Type B pancreatic cell (in vitro differentiated cells): ENCODE measurements around the gene TNFSF10. TPM values are rescaled to one million over a fixed set of nuclear protein-coding genes. Genes with fewer than 3 reads are reported as not detected.
"Not testable (repeated sequence)": the region's sequence is repeated elsewhere in the genome, so short reads cannot be mapped to it uniquely, and the experiment has no call there.

Experiments used
- DNase-seq: peaks from one replicate; pipeline ENCODE4 v3.0.0; 2021; ENCODE audit warnings: mixed read lengths; ENCODE audit not compliant: unreplicated experiment; ENCODE audit errors: extremely low spot score
- H3K27ac Mint-ChIP-seq: 2 replicates; pipeline ENCODE4 v1.8.0; 2021; ENCODE audit warnings: mild to moderate bottlenecking, mixed read lengths
- H3K27me3 Mint-ChIP-seq: 2 replicates; pipeline ENCODE4 v1.8.0; 2021; ENCODE audit warnings: mixed read lengths
- H3K36me3 Mint-ChIP-seq: 2 replicates; pipeline ENCODE4 v1.8.0; 2021; ENCODE audit warnings: mixed read lengths
- H3K4me1 Mint-ChIP-seq: one replicate; pipeline ENCODE4 v1.8.0; 2021; ENCODE audit warnings: mixed read lengths; ENCODE audit not compliant: unreplicated experiment
- H3K4me3 Mint-ChIP-seq: 2 replicates; pipeline ENCODE4 v1.8.0; 2021; ENCODE audit warnings: mild to moderate bottlenecking, mixed read lengths
- H3K9me3 Mint-ChIP-seq: 2 replicates; pipeline ENCODE4 v1.8.0; 2021; ENCODE audit warnings: mixed read lengths
- CTCF ChIP-seq: fragments of 200-600 bp; sonication (generic); conservative IDR thresholded peaks from 2 replicates; pipeline ENCODE4 v1.5.0; 2021; ENCODE audit warnings: antibody characterized with exemption, mild to moderate bottlenecking
- long read RNA-seq: library from polyadenylated mRNA; unstranded; transcript quantifications from one replicate; pipeline ENCODE4 v2.0.0, GENCODE V29; 2020
- total RNA-seq: library from RNA; stranded (reverse); gene quantifications from 2 replicates; pipeline ENCODE4 v1.2.1, GENCODE V29; 2021; ENCODE audit warnings: low replicate concordance

TNFSF10 gene
- 48.1 and 77.3 TPM in 2 replicates for total RNA-seq
- long read RNA-seq, transcript TNFSF10-201 (5 exons, 1,953 nt) = major isoform, 137 of 154 reads
- long read RNA-seq, partial matches to known transcripts = 2 of 154 reads
- long read RNA-seq, other reads (novel, unspliced or antisense) = 11 of 154 reads

GRCh38 chr3:172522871-172523818, at the start of gene TNFSF10:
Gene TNFSF10 (minus strand): TSS chr3:172523430. CDS start chr3:172523384, 46 bp downstream.
- TF ChIP-seq CTCF = no peak
- Mint-ChIP-seq H3K9me3 (no peaks in the 10 kb centered on the region), H3K27ac (peak within 1 kb of the TSS; percentile 70)

GRCh38 chr3:172569128-172570008, 46.1 kb upstream of the TNFSF10 start:
- H3K4me1 Mint-ChIP-seq = peaks cover 3% of the 10 kb centered on the region
- H3K27ac Mint-ChIP-seq = no peak overlapping the region
- peaks cover 3% of the 10 kb centered on the region for H3K36me3 Mint-ChIP-seq
- no peak for TF ChIP-seq CTCF
- H3K27me3 Mint-ChIP-seq = no peaks in the 10 kb centered on the region
- H3K9me3 Mint-ChIP-seq = peaks cover 5% of the 10 kb centered on the region
- no peak for DNase-seq
- no peak overlapping the region for H3K4me3 Mint-ChIP-seq

More at GRCh38 chr3:172522871-172523818, at the start of gene TNFSF10:
- DNase-seq = no peak
- peaks cover 8% of the 10 kb centered on the region for H3K4me1 Mint-ChIP-seq
- no peaks in the 10 kb centered on the region for H3K27me3 Mint-ChIP-seq
- peak within 1 kb of the TSS; percentile 80 for H3K4me3 Mint-ChIP-seq
- H3K36me3 Mint-ChIP-seq = no peaks in the 10 kb centered on the region

DNA sequence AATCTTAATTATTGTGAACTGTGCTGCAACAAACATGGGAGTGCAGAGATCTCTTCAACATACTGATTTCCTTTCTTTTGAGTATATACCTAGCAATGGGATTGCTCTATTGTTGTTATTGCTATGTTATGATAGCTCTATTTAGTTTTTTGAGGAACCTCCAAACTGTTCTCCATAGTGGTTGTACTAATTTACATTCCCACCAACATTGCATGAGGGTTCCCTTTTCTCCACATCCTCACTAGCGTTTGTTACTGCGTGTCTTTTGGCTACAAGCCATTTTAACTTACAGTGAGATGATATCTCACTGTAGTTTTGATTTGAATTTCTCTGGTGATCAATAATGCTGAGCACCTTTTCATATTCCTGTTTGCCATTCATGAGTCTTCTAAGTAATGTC, 45.5 kb upstream of the TNFSF10 start:
- Mint-ChIP-seq H3K36me3 (peaks cover 3% of the 10 kb centered on the region), H3K4me3 (no peak overlapping the region), H3K27ac (no peak overlapping the region), H3K4me1 (peaks cover 9% of the 10 kb centered on the region), H3K9me3 (peaks cover 5% of the 10 kb centered on the region), H3K27me3 (no peaks in the 10 kb centered on the region)
- no peak for TF ChIP-seq CTCF
- no peak for DNase-seq

DNA sequence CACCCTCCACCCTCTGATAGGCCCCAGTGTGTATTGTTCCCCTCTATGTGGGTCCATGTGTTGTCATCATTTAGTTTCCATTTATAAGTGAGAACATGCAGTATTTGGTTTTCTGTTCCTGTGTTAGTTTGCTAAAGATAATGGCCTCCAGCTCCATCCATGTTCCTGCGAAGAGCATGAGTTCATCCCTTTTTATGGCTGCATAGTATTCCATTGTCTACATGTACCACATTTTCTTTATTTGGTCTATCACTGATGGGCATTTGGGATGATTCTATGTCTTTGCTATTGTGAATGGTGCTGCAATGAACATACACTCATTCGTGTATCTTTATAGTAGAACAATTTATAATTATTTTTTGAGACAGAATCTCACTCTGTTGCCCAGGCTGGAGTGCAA, 43.6 kb upstream of the TNFSF10 start:
- H3K36me3 Mint-ChIP-seq, H3K4me3 Mint-ChIP-seq, H3K27me3 Mint-ChIP-seq, H3K9me3 Mint-ChIP-seq, DNase-seq, H3K27ac Mint-ChIP-seq: not testable (repeated sequence)
- peaks cover 25% of the 10 kb centered on the region for H3K4me1 Mint-ChIP-seq

GRCh38 chr3:172564499-172564898, 41.3 kb upstream of the TNFSF10 start:
- H3K36me3 Mint-ChIP-seq = peaks cover 3% of the 10 kb centered on the region
- peaks cover 10% of the 10 kb centered on the region for H3K9me3 Mint-ChIP-seq
- peaks cover 26% of the 10 kb centered on the region for H3K4me1 Mint-ChIP-seq
- DNase-seq = no peak
- H3K4me3 Mint-ChIP-seq = no peak overlapping the region
- no peak overlapping the region for H3K27ac Mint-ChIP-seq
- no peaks in the 10 kb centered on the region for H3K27me3 Mint-ChIP-seq
- no peak for TF ChIP-seq CTCF
